HG02759 (cell line): ENCODE measurements around the gene CYTH4.
"Not testable (repeated sequence)": the region's sequence is repeated elsewhere in the genome, so short reads cannot be mapped to it uniquely, and the experiment has no call there.

Source experiments
- ATAC-seq: cut with Tn5 transposase; IDR thresholded peaks from one replicate; pipeline ENCODE4 v1.9.1; 2021; ENCODE audit warnings: mild to moderate bottlenecking, moderate library complexity; ENCODE audit not compliant: unreplicated experiment

Gene CYTH4, protein sequence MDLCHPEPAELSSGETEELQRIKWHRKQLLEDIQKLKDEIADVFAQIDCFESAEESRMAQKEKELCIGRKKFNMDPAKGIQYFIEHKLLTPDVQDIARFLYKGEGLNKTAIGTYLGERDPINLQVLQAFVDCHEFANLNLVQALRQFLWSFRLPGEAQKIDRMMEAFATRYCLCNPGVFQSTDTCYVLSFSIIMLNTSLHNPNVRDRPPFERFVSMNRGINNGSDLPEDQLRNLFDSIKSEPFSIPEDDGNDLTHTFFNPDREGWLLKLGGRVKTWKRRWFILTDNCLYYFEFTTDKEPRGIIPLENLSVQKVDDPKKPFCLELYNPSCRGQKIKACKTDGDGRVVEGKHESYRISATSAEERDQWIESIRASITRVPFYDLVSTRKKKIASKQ

DNA sequence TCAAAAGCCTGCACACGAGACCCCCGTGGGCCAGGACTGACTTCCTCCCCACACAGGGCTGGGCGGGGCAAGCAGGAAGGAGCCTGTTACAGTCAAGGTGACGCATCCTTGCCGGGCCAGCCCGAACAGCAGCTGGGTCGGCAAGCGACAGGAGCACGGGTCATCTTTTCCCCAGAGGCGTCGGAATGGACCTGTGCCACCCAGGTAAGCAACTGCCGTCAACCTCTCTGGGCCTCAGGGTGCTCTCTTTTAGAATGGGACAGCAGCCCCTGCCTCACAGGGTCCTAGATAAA is at the start of gene CYTH4:
TSS of gene CYTH4 (plus strand) at position 124 of the 293 bp plus-strand sequence. CDS start at position 186, 62 bp downstream.
- peak; percentile 64 for ATAC-seq

DNA sequence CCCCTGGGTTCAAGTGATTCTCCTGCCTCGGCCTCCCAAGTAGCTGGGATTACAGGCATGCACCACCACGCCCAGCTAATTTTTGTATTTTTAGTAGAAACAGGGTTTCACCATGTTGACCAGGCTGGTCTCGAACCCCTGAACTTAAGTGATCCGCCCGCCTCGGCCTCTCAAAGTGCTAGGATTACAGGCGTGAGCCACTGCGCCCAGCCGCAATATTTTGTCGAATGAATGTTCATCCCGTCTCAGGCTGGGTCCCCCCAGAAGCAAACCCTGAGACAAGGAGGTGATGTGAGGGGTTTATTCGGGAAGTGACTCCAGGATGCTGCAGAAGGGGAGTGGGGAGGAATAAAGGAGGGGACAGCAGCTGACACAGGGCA is 48.9 kb upstream of the CYTH4 start:
- not testable (repeated sequence) for ATAC-seq

DNA sequence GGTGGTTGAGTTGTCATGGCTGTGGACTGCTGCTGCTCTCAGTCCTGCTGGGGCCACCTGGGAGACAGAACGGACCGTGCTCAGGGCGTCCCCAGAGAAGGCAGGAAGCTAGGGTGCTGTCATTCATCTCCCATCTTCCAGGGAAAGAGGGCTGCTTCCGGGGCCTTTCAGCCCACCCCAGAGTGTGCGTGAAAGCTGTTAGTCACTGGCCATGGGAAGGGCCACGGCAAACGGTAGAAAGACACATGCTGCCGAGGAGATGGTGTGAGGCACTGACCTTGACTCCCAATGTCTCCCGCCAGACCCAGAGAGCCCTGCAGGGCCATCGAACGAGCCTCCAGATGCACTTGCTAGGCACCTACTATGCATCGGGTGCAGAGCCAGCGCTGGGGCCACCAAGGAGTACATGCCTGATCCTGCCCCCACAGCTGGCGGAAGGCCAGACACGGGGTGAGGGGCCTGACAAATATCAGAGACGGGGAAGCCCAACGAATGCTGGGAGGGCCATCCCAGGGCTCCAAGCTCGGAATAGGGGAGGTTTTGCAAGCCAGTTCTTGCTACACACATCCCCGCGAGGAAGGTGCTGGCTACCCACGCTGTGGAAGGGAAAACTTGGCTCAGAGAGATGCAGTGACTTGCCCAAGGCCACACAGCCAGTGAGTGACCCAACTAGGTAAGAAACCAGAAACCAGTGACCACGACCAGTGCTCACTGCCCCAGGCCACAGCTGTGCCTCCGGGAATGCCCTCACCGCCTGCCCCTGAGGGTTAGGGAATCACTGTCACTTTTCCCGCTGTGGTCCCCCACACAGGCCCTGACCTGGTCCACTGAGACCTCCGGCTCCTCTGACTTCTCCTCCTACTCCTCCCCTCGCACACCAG is 48.3 kb upstream of the CYTH4 start:
- ATAC-seq: no peak

DNA sequence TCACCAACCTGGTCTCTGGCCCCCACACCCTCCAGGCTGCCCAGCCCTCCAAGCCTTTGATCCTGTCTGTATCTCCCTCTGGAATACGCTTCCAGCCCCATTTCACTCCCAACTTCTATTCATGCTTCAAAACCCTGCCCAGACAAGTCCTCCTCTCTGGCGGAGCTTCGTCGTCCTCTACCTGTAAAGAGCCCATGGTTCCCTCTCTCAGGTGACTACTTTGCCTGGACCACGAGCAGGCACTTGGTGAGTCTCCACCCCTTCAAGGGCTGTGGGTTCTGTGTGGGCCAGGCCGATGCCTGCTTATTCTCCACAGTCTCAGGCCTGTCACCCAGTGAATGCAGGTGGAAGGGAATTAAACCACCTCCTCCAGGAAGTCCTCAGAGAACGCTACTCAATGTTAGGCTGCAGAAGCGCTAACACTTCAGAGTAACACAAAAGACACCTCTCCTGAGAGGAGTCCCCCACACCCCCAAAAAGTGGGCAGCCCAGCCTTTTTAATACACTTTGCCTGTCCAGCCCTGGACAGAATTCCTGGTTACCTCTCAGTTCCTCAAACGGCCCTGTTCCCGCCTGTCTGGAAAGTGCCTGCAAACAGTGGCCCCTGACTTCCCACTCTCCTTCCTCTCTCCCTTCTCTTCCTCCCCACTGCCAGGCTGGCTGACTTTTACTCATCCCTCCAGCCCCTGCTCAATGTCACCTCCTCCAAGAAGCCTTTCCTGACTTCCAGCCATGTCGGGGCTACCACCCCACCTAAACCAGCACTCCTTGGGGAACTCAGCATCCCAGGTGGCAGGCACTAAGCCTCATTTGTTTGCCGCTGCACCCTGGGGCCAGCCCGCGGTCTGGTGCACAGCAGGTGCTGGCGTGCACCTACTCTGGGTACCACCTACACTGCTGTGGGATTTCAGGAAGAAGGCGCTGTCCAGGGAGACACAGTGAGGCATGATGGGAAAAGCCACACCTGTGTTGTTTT is 47.3 kb upstream of the CYTH4 start:
- ATAC-seq: no peak

DNA sequence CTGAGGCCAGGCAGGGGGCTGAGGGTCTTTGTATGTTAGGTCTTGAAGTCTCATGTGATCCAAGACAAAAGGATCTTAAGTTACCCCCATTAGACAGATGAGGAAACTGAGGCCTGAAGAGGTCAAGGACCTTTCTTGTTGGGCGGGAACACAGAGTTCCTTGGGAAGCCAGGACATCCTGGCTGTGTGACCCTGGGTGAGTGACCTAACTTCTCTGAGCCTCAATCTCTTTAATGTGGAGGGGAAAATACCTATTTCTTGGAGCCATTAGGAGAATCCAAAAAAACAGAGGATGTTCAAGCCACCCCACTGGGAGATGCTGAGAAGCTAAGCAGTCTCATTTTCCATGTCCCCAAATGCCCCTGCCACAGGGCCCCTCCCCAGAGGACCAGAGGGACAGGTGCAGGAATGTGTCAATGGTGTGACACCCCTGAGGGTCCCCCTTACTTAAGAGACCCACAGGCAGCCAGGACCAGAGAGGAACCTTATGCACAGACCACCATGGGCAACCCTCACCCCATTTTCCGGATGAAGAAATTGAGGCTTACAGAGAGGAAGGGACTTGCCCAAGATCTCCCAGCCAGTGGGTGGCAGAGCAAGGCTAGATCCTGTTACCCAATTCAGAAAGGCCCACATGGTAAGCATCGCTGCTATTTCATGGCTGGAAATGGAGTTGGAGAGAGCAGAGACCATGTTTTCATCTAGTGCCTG is 46.3 kb upstream of the CYTH4 start:
- no peak for ATAC-seq

DNA sequence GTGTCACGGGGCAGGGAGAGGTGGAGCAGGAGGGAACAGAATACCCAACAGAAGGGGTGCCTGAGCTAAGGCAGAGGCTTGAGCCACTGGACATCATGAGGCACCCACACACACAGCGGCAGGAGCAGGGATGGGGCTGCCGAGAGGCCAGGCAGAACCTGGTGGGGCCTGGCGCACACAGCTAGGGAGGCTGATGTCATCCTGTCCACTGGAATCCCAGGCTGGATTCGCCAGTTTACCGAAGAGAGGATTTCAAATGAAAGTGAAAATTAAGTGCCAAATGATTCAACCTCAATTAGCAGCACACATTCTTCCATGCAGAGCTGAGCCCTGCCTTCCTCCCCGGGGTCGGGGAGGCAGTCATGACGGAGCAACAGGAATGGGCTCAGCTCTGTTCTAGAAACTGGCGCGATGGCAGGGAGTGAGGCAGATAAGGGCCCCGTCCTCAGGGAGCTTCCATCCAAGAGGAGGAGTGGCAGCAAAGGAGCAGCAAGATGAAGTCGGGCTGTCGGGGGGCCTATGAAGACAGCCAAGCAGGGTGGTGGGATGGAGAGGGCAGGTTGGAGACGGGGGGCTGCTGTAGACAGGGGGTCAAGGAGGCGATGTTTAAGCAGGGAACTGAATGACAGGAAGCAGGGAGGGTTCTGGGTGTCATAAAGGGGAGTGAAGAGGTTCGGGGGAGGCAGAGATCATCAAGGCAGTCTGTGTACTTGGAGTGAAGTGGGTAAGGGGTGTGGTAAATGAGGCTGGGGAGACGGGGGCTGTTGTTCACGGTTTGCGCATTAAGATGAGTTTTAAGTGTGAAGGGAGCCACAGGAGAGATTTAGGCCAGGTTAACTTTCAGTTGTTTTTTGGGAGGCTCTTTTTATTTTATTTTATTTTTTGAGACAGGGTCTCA is 44.7 kb upstream of the CYTH4 start:
- ATAC-seq: no peak

DNA sequence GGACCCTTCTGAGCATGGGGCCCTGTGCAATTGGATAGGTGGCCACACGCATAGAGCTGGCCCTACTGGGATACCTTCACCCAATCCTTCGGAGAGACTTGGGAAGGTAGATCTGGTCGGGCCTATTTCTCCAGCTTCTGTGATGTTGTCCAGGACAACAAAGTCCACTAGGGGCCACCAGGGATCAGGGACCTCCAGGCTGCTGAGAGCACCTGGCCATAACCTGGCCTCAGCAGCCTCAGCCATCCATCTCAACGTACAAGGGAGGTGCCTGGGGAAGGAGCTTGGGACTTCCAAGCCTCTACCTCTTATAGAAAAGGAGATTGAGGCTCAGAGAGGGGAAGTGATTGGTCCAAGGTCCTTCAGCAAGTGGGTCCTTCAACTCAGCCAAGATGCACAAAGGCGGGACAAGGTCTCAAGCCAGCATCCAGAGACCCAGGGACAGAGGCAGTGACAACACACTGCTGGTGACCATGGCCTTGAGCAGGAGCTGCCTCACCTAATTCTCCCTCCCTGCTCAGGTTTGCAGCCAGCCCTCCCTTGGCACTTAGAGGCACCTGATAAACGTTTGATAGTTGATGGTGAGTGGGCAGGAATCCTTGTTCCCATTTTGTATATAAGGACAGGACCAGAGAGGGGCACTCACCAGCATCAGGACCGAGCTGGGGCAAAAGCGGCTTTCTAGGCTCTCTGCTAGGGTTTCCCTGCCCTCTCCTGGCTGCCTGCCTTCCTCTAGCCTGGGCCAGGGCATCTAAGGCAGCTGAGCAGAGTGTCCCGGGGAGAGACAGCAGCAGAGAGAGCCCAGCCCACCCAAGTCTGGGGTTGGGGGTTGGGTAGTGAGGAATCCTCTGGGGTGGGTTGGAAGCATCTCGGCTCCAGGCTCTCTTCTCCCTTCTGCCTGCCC is 42.7 kb upstream of the CYTH4 start:
- no peak for ATAC-seq

DNA sequence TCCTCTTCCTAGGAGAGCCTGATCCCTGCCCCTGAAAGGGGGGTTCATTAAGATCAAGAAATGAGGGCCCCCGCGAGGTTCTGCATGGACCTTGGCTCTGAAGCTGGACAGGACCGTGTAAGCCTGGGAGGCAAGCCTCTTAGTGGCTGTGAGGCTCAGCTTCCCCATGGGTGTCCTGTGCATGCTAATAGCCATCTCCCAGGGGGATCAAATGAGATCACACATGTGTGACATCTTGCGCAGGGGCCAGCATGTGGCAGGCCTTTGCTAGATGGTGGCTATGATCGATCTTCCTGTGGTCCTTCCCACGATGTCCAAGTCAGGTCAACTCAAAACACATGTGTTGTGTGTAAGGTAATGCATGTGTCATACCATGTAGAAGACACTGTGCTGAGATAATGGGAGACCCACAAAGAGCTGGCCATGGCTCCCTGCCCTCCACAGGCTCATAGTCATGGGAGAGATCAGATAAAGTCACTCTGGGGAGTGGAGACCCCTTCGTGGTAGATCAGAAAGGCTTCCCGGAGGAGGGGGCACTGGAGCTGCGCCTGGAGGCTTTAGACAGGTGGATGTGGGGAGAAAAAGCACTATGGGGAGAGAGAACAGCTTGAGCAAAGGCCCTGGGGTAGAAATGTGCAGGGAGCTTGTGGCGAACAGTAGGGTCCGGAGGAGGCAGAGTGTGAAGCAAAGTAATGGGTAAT is 41.9 kb upstream of the CYTH4 start:
- no peak for ATAC-seq

DNA sequence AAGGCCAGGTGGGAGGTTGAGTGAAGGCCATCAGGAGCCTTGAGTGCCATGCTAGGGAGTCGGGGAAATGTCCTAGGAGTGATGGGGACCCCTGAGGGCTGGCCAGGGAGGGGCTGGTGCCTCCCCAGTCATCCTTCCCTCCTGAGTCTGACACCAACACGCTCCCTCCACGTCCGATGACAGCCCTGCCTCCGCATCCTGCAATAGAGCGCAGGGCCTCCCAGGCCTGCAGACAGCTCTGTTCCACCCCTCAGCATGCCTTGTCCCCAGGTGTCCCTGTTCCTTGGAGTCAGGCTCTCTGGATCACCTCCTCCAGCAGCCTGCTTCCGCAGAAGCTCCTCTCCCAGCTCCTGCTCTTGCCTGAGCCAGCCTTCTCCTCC is 41.4 kb upstream of the CYTH4 start:
- no peak for ATAC-seq

DNA sequence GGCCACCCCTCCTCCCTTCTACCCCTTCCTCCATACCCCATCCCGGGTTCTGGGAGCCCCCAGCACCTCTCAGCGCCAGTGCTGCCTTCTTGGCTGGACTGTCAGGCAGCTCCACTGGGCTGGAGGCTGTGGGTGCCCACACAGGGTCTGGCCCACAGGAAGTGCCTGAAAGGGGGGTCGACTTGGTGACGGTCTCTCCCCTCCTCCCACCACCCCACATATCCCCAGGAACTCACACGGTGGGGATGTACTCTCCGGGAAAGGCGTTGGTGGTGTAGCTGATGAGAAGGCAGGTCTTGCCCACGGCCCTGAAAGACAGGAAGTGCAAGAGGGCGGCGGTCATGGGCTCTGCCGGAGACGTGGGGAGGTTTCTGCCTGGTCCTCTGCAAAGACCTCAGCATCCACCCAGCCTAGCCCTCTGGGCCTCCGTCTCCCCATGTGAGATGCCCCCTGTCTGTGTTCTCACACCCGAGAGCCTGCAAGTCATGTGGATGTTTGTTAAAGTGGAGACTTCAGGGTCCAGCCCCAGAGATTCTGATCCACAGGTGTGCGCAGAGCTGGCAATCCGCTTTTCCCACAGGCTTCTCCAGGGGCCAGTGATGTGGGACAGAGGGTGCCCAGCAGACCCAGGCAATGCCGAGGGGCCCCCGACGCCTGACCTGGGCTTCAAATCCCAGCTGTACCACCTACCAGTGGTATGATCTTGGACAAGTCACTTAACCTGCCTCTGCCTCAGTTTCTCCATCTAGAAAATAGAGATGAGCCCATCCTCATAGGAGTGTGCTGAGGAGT is 40.8 kb upstream of the CYTH4 start:
- no peak for ATAC-seq

DNA sequence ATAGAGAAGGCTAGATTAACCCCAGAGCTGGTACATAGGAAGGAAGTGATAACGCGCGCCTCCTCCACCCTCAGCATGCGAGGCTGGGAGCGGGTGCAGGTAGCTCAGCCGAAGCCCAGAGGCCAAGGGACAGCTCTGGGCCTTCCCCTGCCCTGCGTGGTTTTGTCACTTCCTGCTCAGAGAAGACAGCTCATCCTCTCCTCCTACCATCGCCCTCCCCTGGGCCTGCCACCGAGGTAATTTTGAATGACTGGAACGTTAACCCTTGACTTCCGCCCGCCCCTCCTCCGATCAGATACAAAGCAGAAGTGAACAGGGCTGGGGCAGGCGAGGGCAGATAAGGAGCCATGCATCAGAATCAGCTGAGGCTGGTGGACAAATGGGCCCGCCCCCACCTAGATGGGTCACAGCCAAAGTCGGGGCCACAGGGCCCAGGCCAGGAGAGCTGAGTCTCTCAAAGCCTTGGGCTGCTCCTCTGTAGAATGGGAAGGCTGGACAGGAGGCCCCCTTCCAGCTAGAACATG is 39.9 kb upstream of the CYTH4 start:
- ATAC-seq: peak; percentile 63

DNA sequence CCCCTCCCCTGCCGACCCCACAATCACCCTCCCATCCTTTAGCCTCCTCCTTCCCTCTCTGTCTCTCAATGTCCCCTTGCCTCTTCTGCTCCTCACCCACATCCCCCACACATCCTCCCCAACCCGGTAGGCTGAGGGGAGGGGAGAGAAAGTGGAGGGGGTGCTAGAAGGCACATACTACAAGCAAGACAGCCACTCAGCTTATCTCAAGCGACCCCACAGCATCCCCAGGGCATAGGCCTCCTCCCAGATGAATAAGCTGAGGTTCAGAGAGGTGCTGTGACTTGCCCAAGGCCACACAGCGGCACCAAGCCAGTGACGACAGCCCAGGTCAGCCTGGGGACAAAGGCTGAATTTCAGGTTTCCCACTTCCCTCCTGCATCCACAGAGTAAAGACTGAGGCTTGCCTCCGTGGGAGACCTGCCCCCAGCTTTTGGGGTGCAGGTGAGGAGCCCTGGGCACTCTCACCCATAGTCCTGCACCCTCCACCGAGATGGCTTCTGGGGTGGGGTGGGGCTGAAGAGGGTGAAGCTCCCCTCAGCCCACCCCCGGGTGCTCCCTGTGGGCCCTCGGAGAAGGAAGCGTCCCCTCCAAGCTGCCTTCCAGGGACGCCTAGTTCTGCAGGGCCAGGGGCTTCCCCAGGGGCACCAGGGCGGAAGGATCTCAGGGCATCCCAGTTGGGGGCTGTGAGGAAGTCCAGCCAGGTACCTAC is 38.8 kb upstream of the CYTH4 start:
- ATAC-seq: peak; percentile 9

DNA sequence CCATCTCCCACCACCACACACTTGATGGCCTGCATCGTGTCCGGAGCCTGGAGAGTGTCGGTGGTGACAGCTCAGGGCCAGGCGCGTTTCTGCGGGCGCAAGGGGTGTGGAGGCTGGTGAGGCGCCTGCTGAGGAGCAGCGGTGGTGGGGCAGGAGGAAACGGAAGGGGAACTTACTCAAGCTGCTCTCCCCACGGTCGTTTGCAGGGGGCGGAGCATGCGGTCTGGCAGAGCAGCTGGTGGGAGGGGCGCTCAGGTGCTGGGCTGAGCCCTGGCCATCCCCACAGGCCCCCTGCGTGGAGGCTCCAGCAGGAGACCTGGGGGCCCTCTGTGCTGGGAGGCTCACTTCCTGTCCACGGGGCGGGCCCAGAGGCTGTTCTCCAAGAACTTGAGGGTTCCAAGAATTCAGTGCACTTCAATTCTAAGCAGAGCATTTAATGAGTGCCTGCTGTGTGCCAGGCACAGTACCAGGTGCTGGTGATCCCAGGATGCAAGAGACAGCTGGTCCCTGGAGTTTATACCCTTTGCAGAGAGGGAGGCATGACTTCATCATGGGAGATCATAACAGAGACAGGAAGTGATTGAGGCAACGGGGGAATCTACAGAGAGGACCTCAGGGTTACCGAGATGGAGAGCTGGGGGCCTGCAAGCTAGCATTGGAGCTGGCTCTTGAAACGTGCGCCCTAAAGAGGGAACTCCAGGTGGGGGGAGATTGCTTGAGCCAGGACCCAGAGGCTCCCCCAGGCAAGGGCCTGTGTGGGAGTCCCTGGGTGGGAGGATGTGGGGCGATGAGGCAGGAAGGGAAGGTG is 38.0 kb upstream of the CYTH4 start, which contains the start of gene RAC2:
TSS of gene RAC2 (minus strand) at position 156 of the 808 bp plus-strand sequence. CDS start at position 35, 121 bp downstream.
- ATAC-seq: peak; percentile 58

DNA sequence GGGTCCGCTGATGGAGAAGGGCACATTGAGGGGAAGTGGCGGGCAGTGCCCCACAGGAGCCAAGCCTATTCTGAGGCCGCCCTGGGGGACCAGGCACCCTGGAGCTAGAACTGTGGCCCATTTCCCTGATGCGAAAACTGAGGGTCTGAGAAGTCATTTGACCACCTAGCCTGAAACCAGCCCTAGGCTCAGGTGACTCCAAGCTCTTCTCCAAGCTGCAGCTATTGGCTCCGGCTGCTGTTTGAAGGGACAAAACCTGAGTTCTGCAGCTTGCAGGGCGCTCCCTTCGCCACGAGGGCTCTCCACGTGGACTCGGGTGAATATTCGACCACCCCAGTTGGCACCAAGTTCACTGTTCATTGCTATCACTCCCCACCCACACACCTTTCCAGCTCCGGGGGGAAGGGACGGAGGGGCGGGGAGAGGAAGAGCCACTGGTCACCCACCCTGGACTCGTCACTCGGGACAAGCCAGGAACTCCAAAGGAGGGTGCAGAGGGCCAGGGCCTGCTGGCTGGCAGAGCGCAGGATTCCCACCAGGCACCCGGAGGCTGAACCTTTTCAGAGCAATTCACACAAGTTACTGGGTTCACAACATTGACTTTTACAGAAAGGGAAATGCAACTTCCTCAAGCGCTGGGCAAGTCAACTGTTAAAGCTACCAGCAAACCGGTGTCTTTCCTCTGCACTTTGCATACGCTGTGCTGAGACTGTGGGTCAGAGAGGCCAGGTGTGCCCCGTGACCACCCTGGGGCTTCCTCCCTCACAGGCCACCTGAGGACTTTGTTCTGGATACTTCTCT is 37.2 kb upstream of the CYTH4 start:
- ATAC-seq: peak; percentile 28
